Gastroesophageal sphincter (tissue), 4 donors: Measurements from ENCODE around the gene SSNA1. TPM values are rescaled to one million over a fixed set of nuclear protein-coding genes. Genes with fewer than 3 reads are reported as not detected.
A peak's percentile ranks its signal among the peaks of the same experiment; 100 is the strongest.

Source experiments
- ATAC-seq: fragments of 150-250 bp; one replicate; pipeline ENCODE4 v1.9.1; 2016; ENCODE audit warnings: mild to moderate bottlenecking, moderate library complexity
- H3K27ac ChIP-seq, 4 donors: fragments of 200-600 bp; sonication (generic) in 3 of 4; 1 replicate in 3 of 4; 2 replicates in 1 of 4; pipeline ENCODE4 v1.5.1; 2016 to 2019
- H3K27me3 ChIP-seq: fragments of 200-600 bp; sonication (generic); one replicate; pipeline ENCODE4 v1.5.1; 2019
- H3K36me3 ChIP-seq, 2 donors: fragments of 200-600 bp; sonication (generic); one replicate each; pipeline ENCODE4 v1.5.1; 2019; ENCODE audit warnings: control low read depth in 1 of 2
- H3K4me1 ChIP-seq, 3 donors: fragments of 200-600 bp; sonication (generic); 1 replicate in 2 of 3; 2 replicates in 1 of 3; pipeline ENCODE4 v1.5.1; 2016 to 2019; ENCODE audit warnings: control low read depth in 2 of 3
- H3K4me3 ChIP-seq, 2 donors: fragments of 200-600 bp; sonication (generic); one replicate each; pipeline ENCODE4 v1.5.1; 2019; ENCODE audit warnings: mild to moderate bottlenecking in 1 of 2, moderate library complexity in 1 of 2
- H3K9me3 ChIP-seq, 3 donors: fragments of 200-600 bp; sonication (generic); one replicate each; pipeline ENCODE4 v1.5.1; 2017 to 2019; ENCODE audit warnings: control low read depth in 2 of 3
- EP300 ChIP-seq: sonication (generic); formaldehyde crosslinking; IDR thresholded peaks from one replicate; pipeline ENCODE4 v1.6.1; 2017; ENCODE audit warnings: antibody characterized with exemption, mild to moderate bottlenecking
- POLR2A ChIP-seq, 2 donors: fragments of 450-650 bp; IDR thresholded peaks; one replicate each; pipeline ENCODE4 v1.6.1; 2017; ENCODE audit warnings: antibody characterized with exemption in 2 of 2, mild to moderate bottlenecking in 2 of 2, moderate library complexity in 1 of 2
- POLR2AphosphoS5 ChIP-seq: sonication (generic); formaldehyde crosslinking; IDR thresholded peaks from one replicate; pipeline ENCODE4 v1.6.1; 2017; ENCODE audit warnings: antibody characterized with exemption
- WGBS, 2 donors: methylation state at CpG; one replicate each; pipeline ENCODE4 v1.1.5; 2018; ENCODE audit warnings: low coverage in 1 of 2; 5-methylcytosine and 5-hydroxymethylcytosine counted together
- total RNA-seq, 4 donors: library from RNA; depleted of rRNA; stranded (reverse); fragments of >200 nt; gene quantifications; one replicate each; pipeline ENCODE4 v1.1.0, GENCODE V29; 2016
- TF ChIP-seq, protein P1 (sequence below), 4 experiments: fragments of 200-600 bp in 2 of 4; fragments of 450-650 bp in 2 of 4; sonication (generic) in 1 of 4; IDR thresholded peaks; one replicate each; pipeline ENCODE4 v1.5.1; 2017 to 2019; ENCODE audit warnings: antibody characterized with exemption in 4 of 4, mild to moderate bottlenecking in 2 of 4, moderate library complexity in 2 of 4

The SSNA1 gene
- total RNA-seq, 4 donors from 2014 or later, result 56.8 to 99.0 (median 73.8) TPM

DNA sequence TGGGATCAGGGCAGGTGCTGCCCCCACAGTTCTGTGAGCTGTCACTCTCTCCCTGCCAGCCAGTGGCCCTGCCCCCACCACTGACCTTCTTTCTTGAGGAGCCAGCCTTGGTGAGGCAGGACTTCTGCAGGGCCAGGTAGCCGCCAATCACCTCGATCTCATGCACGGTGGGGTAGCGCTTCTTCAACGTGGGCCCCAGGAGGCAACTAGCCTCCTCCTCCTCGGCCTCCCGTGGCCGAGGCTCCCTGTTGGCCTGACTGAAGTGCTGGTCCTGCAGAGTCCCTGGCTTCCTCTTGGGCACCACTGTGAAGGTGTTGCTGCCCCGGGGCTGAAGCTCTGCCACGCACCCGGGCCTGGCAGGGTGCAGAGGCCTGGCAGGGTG, 10.4 kb downstream of the SSNA1 start:
- no peaks in the 10 kb centered on the region for H3K27me3 ChIP-seq
- H3K4me3 ChIP-seq, result peak overlapping the region in 1 of 2 donors; percentile 68
- no peak overlapping the region for H3K27ac ChIP-seq
- no peaks in the 10 kb centered on the region for H3K9me3 ChIP-seq
- no peaks in the 10 kb centered on the region for H3K36me3 ChIP-seq
- TF ChIP-seq, protein P1, sequence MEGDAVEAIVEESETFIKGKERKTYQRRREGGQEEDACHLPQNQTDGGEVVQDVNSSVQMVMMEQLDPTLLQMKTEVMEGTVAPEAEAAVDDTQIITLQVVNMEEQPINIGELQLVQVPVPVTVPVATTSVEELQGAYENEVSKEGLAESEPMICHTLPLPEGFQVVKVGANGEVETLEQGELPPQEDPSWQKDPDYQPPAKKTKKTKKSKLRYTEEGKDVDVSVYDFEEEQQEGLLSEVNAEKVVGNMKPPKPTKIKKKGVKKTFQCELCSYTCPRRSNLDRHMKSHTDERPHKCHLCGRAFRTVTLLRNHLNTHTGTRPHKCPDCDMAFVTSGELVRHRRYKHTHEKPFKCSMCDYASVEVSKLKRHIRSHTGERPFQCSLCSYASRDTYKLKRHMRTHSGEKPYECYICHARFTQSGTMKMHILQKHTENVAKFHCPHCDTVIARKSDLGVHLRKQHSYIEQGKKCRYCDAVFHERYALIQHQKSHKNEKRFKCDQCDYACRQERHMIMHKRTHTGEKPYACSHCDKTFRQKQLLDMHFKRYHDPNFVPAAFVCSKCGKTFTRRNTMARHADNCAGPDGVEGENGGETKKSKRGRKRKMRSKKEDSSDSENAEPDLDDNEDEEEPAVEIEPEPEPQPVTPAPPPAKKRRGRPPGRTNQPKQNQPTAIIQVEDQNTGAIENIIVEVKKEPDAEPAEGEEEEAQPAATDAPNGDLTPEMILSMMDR (IDR thresholded peaks at IDR 0.05), result no peak
- TF ChIP-seq EP300 (no peak), POLR2A (IDR thresholded peaks at IDR 0.05) (no peak), POLR2AphosphoS5 (no peak)
- H3K4me1 ChIP-seq, result peaks cover 0 to 86% (median 32%) of the 10 kb centered on the region in 3 donors
- WGBS, 2 donors, result 73% methylated on average over 3 of the region's 11 CpGs; no CpG with 5 or more reads in 1 of the 2 donors
- ATAC-seq, result no peak

DNA sequence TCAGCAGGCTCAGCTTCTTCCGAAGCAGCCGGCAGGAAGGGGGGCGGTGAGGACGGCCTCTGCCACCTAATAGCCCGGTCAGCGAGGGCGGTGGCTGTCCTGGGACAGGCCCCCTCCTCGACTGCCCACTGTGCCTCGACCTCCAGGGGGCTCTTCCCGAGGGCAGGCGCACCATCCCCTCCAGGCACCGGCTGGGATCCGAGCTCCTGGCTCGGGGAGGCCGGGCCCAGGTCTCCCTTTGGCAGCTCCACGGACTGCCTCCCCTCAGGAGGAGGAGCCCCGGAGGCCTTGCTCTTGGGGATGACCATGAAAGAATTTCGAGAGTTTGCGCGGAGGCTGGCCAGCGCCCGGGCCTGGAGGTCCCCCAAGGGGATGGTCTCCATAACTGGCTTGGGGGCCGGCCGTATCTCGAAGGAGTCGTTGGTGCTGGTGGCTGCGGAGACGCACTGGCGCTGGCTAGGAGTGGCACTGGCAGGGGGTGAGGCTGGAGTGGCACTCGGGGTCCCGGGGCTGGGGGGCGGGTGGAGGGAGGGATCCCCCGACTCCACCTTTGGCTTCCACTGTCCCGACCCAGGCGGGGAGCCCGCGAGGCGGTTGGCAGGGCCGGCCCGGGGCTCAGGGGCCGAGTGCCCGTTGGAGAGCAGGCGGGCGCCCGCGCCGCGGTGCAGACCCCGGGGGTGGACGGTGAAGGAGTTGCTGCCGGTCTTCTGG, 11.1 kb downstream of the SSNA1 start:
- TF ChIP-seq POLR2A (IDR thresholded peaks at IDR 0.05) (no peak), POLR2AphosphoS5 (no peak), EP300 (no peak)
- TF ChIP-seq, protein P1 (IDR thresholded peaks at IDR 0.05), result no peak
- Histone ChIP-seq H3K4me3 (peak overlapping the region; percentile 20 to 68), H3K27ac (peak overlapping the region in 2 of 4 donors; percentile 70 to 85), H3K36me3 (no peaks in the 10 kb centered on the region), H3K9me3 (no peaks in the 10 kb centered on the region), H3K27me3 (no peaks in the 10 kb centered on the region), H3K4me1 (peaks cover 0 to 86% (median 39%) of the 10 kb centered on the region in 3 donors)
- no CpG with 5 or more reads among the region's 51 CpGs for WGBS, 2 donors
- ATAC-seq, result no peak

DNA sequence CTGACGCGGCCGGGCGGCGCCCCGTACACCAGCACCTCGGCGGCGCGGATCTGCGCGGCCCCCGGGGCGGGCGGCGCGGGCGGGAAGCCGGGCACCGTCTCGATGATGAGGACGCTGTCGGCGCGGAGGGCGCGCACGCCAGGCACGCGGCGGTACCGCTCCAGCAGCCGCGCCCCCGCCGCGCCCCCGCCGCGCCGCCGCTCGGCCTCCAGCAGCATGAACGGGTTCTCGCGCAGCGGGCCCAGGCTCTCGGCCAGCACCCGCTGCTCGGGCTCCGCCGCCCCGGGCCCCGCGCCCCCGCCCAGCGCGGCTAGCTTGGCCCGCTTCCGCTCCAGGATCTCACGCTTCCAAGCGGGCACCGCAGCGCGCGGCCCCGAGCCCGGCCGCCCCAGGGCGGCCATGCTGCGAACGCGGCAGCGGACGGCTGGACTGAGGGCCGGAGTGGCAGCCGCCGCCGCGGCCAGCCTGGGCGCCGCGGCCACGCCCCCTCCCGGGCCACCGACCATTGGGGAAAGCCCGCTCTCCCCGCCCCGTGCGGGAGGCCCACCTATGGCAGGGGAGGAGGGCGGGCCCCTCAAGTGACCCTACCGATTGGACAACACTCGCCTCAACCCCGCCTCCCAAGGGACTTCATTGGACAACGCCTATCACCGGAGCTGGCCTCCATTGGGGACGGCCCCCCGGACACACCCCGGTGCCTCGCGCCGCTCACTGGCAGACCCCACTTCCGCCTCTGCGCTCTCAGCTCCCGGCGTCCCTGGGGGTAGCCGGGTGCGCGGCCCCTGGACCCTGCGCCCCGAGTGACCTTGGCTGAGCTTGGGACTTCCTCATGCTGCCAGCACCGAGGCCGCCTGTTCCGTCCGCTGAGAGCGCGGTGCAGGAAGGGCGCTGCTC, 12.1 kb downstream of the SSNA1 start, which contains the start of gene TPRN:
Gene TPRN (minus strand): TSS at position 431 of the 894 bp plus-strand sequence. CDS start 30 bp downstream, at position 401.
- no peaks in the 10 kb centered on the region for H3K27me3 ChIP-seq
- ATAC-seq, result peak; percentile 98
- peak within 1 kb of the TSS; percentile 51 to 85 (median 84) for H3K27ac ChIP-seq
- no peaks in the 10 kb centered on the region for H3K9me3 ChIP-seq
- peak within 1 kb of the TSS; percentile 38 to 68 for H3K4me3 ChIP-seq
- H3K4me1 ChIP-seq, result peaks cover 0 to 81% (median 42%) of the 10 kb centered on the region in 3 donors
- WGBS, 2 donors, result no CpG with 5 or more reads among the region's 118 CpGs
- TF ChIP-seq, protein P1 (IDR thresholded peaks at IDR 0.05), result no peak
- TF ChIP-seq POLR2AphosphoS5 (peak; percentile 62), POLR2A (IDR thresholded peaks at IDR 0.05) (peak; percentile 76 to 90)
- no peaks in the 10 kb centered on the region for H3K36me3 ChIP-seq

DNA sequence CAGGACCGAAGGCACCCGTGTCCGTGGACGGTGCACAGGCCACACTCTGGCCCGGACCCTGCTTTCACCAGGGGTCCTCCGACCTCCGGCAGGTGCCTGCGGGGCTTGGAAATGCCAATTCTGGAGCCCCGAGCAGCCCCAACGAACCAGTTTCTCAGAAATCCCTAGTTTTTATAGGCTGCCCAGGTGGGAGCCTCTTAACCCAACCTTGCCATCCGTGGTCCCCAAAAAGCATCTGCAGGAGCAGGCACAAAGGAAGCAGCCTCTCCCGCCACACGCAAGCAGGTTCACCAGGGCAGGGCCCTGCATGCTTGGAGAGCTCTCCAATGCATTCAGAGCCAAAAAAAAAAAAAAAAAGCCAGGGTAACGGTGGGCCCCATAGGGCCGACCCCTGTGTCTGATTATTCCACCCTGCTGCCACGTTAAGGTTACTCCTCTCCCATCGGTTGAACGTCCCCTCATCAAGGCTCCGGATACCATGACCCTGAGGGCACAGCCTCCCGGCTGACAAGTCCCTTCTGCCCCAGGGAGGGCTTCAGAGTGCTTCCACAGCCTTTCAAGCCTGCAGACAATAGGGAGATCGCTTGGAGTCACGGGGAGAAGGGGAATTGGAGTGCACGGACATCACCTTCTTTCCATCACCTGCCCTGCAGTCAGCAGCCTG, 12.9 kb downstream of the SSNA1 start:
- no peaks in the 10 kb centered on the region for H3K36me3 ChIP-seq
- H3K9me3 ChIP-seq, result no peaks in the 10 kb centered on the region
- peaks cover 1 to 81% (median 46%) of the 10 kb centered on the region in 3 donors for H3K4me1 ChIP-seq
- TF ChIP-seq, protein P1 (IDR thresholded peaks at IDR 0.05), result no peak
- TF ChIP-seq POLR2A (IDR thresholded peaks at IDR 0.05), result no peak
- no peak for TF ChIP-seq POLR2AphosphoS5
- no peak for TF ChIP-seq EP300
- H3K27me3 ChIP-seq, result no peaks in the 10 kb centered on the region
- peak overlapping the region; percentile 38 to 68 for H3K4me3 ChIP-seq
- WGBS, 2 donors, result 17 to 67% methylated on average over 3 to 12 of the region's 23 CpGs
- ATAC-seq, result no peak
- H3K27ac ChIP-seq, result peak overlapping the region; percentile 51 to 85 (median 84)
